OCI-LY1 (cell line): Measurements from ENCODE around the gene HOXA2.

Experiments used
- CTCF ChIP-seq: fragments of 200-600 bp; sonication (generic), shearing (Covaris generic); IDR thresholded peaks from 2 replicates; pipeline ENCODE4 v1.5.1; 2017; ENCODE audit warnings: mild to moderate bottlenecking, antibody characterized with exemption, low read length, moderate library complexity, mixed read lengths
- EZH2 ChIP-seq: fragments of 200-600 bp; sonication (generic), shearing (Covaris generic); IDR thresholded peaks from 2 replicates; pipeline ENCODE4 v1.8.0; 2017; ENCODE audit warnings: borderline replicate concordance, mixed run types, mild to moderate bottlenecking, antibody characterized with exemption, low read length, moderate library complexity, mixed read lengths

GRCh38 chr7:27071622-27072390 lies 30.7 kb downstream of the HOXA2 start:
- TF ChIP-seq CTCF (no peak), EZH2 (no peak)
